ENCODE data around the gene ANAPC16.
"Not testable (repeated sequence)": the region's sequence is repeated elsewhere in the genome, so short reads cannot be mapped to it uniquely, and the experiment has no call there.

Gene ANAPC16

GRCh38 chr10:72215611-72216549 is at the start of gene ANAPC16, which contains the start of gene ASCC1:
Gene ANAPC16, plus strand, starts transcription at chr10:72216012. Its CDS starts 7,903 bp downstream, at chr10:72223915.
Gene ASCC1, minus strand, starts transcription at chr10:72216276. Its CDS starts 2,978 bp downstream, at chr10:72213298.
- in situ Hi-C loops (cut with MboI; ENCODE audit: low sequenced_read_pairs), result no loop called here

GRCh38 chr10:72167118-72167517 is 48.7 kb upstream of the ANAPC16 start:
- in situ Hi-C loops (cut with MboI; ENCODE audit: low sequenced_read_pairs), result no loop called here

GRCh38 chr10:72170263-72170662 is 45.5 kb upstream of the ANAPC16 start:
- in situ Hi-C loops (cut with MboI; ENCODE audit: low sequenced_read_pairs), result no loop called here

GRCh38 chr10:72170733-72171132 is 45.1 kb upstream of the ANAPC16 start:
- in situ Hi-C loops (cut with MboI; ENCODE audit: low sequenced_read_pairs), result no loop called here

- in situ Hi-C loops (cut with MboI; ENCODE audit: low sequenced_read_pairs), result no loop called here
Measured at GRCh38 chr10:72171175-72171630, 44.6 kb upstream of the ANAPC16 start.

GRCh38 chr10:72173262-72173618 is 42.6 kb upstream of the ANAPC16 start:
- in situ Hi-C loops (cut with MboI; ENCODE audit: low sequenced_read_pairs), result no loop called here

- in situ Hi-C loops (cut with MboI; ENCODE audit: low sequenced_read_pairs), result no loop called here
Measured at GRCh38 chr10:72173619-72174296, 42.1 kb upstream of the ANAPC16 start.

GRCh38 chr10:72174297-72174662 is 41.5 kb upstream of the ANAPC16 start:
- in situ Hi-C loops (cut with MboI; ENCODE audit: low sequenced_read_pairs), result no loop called here

- in situ Hi-C loops (cut with MboI; ENCODE audit: low sequenced_read_pairs), result no loop called here
Measured at GRCh38 chr10:72175149-72175548, 40.7 kb upstream of the ANAPC16 start.

GRCh38 chr10:72176701-72177100 is 39.1 kb upstream of the ANAPC16 start:
- in situ Hi-C loops (cut with MboI; ENCODE audit: low sequenced_read_pairs), result no loop called here

GRCh38 chr10:72177454-72177853 is 38.4 kb upstream of the ANAPC16 start:
- in situ Hi-C loops (cut with MboI; ENCODE audit: low sequenced_read_pairs), result no loop called here

- in situ Hi-C loops (cut with MboI; ENCODE audit: low sequenced_read_pairs), result no loop called here
Measured at GRCh38 chr10:72184156-72184555, 31.7 kb upstream of the ANAPC16 start.

- in situ Hi-C loops (cut with MboI; ENCODE audit: low sequenced_read_pairs), result no loop called here
Measured at GRCh38 chr10:72186258-72186981, 29.4 kb upstream of the ANAPC16 start.

GRCh38 chr10:72186982-72187330 is 28.9 kb upstream of the ANAPC16 start:
- in situ Hi-C loops (cut with MboI; ENCODE audit: low sequenced_read_pairs), result no loop called here

- in situ Hi-C loops (cut with MboI; ENCODE audit: low sequenced_read_pairs), result no loop called here
Measured at GRCh38 chr10:72194949-72195348, 20.9 kb upstream of the ANAPC16 start.

GRCh38 chr10:72200883-72201282 is 14.9 kb upstream of the ANAPC16 start:
- in situ Hi-C loops (cut with MboI; ENCODE audit: low sequenced_read_pairs), result no loop called here

GRCh38 chr10:72201293-72201692 is 14.5 kb upstream of the ANAPC16 start:
- in situ Hi-C loops (cut with MboI; ENCODE audit: low sequenced_read_pairs), result no loop called here

GRCh38 chr10:72204296-72204695 is 11.5 kb upstream of the ANAPC16 start:
- in situ Hi-C loops (cut with MboI; ENCODE audit: low sequenced_read_pairs), result no loop called here

- in situ Hi-C loops (cut with MboI; ENCODE audit: low sequenced_read_pairs), result no loop called here
Measured at GRCh38 chr10:72204724-72205123, 11.1 kb upstream of the ANAPC16 start.

GRCh38 chr10:72206511-72207229 is 9.1 kb upstream of the ANAPC16 start:
- in situ Hi-C loops (cut with MboI; ENCODE audit: low sequenced_read_pairs), result no loop called here

- in situ Hi-C loops (cut with MboI; ENCODE audit: low sequenced_read_pairs), result not testable (repeated sequence)
Measured at GRCh38 chr10:72208526-72208925, 7.3 kb upstream of the ANAPC16 start.

Measured in HL-60/S4 treated with retinoic acid at 250 ng/mL for 4 days and 3 days (cell line).